ENCODE measurements around the gene ZNF362.
"Not testable (repeated sequence)": the region's sequence is repeated elsewhere in the genome, so short reads cannot be mapped to it uniquely, and the experiment has no call there.

The ZNF362 gene

DNA sequence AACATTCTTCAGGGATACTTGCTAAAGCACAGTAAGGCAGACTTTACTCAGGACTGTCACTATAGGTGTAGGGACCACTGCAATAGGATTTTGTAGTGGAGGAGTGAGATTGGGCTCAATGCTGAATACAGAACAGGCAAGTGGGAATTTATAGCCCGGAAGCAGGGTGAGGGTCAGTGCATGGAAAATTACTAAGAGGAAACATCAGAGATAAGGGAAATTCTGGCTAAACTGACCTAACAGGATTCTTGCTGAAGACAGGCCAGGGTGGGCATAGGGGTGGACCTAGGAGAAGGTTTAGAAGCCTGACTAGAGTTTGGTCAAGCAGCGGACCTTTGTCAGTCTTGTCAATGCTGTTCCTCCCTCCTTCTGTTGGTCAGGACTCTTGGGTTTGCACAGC, 20.8 kb upstream of the ZNF362 start:
- no peak overlapping the region for H3K4me3 ChIP-seq (ENCODE audit: low read depth, low read length)
- TF ChIP-seq, protein P1, sequence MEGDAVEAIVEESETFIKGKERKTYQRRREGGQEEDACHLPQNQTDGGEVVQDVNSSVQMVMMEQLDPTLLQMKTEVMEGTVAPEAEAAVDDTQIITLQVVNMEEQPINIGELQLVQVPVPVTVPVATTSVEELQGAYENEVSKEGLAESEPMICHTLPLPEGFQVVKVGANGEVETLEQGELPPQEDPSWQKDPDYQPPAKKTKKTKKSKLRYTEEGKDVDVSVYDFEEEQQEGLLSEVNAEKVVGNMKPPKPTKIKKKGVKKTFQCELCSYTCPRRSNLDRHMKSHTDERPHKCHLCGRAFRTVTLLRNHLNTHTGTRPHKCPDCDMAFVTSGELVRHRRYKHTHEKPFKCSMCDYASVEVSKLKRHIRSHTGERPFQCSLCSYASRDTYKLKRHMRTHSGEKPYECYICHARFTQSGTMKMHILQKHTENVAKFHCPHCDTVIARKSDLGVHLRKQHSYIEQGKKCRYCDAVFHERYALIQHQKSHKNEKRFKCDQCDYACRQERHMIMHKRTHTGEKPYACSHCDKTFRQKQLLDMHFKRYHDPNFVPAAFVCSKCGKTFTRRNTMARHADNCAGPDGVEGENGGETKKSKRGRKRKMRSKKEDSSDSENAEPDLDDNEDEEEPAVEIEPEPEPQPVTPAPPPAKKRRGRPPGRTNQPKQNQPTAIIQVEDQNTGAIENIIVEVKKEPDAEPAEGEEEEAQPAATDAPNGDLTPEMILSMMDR (IDR thresholded peaks at IDR 0.05; ENCODE audit: low read depth, low read length) = no peak

DNA sequence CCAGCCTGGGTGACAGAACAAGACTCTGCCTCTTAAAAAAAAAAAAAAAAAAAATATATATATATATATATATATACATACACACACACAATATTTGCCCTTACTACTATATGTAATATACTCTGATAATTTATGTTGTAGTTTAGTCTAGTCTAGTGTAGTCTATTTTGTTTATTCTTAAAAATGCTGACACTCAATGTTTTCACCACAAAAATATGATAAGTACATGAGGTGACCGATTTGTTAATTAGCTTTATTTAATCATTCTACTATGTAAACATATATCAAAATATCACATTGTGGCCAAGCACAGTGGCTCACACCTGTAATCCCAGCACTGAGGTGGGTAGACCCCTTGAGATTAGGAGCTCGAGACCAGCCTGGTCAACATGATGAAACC, 19.8 kb upstream of the ZNF362 start:
- TF ChIP-seq, protein P1 (IDR thresholded peaks at IDR 0.05; ENCODE audit: low read depth, low read length) = no peak
- H3K4me3 ChIP-seq (ENCODE audit: low read depth, low read length) = no peak overlapping the region

DNA sequence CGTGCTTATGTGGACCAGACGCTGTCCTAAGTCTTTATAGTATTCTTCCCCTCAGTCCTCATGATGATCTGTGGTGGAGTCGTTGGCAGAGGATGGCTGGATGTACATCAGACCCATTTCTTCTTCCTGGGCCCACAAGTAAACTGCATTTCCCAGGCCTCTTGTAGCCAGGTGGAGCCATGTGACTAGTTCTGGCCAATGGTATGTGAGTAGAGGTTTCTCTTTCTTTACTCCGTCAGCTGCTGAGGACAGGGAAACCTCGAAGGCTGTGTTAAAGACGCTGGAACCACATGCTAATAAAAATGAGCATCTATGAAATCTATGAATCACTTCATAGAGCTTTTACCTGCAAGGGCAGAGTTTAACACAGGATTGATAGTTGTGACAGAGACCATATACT, 18.7 kb upstream of the ZNF362 start:
- TF ChIP-seq, protein P1 (IDR thresholded peaks at IDR 0.05; ENCODE audit: low read depth, low read length) = no peak
- no peak overlapping the region for H3K4me3 ChIP-seq (ENCODE audit: low read depth, low read length)

DNA sequence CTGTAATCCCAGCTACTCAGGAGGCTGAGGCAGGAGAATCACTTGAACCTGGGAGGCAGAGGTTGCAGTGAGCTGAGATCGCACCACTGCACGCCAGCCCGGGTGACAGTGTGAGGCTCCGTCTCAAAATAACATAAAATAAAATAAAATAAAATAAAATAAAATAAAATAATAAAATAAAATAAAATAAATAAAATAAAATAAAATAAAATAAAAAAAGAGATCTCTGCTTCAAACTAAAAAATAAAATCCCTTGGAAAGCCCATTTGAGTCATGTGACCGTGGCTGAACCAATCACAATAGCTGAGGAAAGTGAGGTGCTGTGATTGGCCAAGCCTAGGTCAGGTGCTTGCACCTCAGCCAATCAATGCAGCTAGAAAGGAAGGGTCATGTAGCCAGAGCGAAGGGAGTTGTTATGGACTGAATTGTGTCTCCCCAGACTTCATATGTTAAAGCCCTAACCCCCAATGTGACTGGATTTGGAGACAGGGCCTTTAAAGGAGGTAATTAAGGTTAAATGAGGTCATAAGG, 18.0 kb upstream of the ZNF362 start:
- H3K4me3 ChIP-seq (ENCODE audit: low read depth, low read length) = not testable (repeated sequence)

DNA sequence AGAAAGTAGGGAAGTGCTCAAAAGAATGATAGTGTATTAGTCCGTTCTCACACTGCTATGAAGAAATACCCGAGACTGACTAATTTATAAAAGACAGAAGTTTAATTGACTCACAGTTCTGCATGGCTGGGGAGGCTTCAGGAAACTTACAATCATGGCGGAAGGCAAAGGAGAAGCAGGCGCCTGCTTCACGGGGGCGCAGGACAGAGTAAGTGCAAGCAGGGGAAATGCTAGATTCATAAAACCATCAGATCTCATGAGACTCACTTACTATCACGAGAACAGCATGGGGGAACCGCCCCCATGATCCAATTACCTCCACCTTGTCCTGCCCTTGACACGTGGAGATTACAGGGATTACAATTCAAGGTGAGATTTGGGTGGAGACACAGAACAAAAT, 16.9 kb upstream of the ZNF362 start:
- not testable (repeated sequence) for H3K4me3 ChIP-seq (ENCODE audit: low read depth, low read length)

DNA sequence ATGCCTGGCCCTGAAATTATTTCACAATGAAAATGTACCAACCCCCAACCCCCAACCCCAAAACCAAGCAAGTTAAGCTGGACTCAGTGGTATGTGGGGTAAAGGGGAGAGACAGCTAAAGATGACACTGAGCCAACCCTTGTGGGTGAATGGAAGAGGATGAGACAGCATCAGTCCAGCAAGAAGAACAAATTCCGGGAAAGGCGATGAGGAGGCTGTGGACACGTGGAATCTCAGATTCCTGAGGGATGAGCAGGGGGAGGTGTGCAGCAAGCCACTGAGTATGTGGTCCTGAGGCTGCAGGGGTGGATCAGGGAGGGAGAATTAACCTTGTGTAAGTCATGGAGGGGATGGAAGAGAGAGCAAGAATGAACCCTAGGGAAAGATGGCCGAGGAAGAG, 14.4 kb upstream of the ZNF362 start:
- TF ChIP-seq, protein P1 (IDR thresholded peaks at IDR 0.05; ENCODE audit: low read depth, low read length) = no peak
- no peak overlapping the region for H3K4me3 ChIP-seq (ENCODE audit: low read depth, low read length)

DNA sequence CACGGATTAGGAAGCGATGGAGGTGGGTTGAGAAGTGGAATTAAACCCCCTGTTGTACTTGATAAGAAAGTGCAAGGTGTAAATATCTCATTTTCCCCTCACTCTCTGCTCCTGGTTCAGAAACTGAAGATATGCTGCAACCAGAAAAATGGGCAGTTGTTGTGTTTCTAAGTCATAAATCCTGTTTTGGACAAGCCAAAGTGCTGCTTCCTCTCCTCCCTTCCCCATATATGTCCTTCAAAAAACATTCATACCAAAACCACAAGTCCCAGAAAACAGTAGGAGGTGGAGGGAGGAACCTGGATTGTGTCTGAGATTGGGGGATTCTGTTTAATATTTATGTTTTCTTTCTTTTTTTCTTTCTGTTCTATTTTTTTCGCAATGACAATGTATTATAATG, 13.6 kb upstream of the ZNF362 start:
- H3K4me3 ChIP-seq (ENCODE audit: low read depth, low read length) = no peak overlapping the region
- TF ChIP-seq, protein P1 (IDR thresholded peaks at IDR 0.05; ENCODE audit: low read depth, low read length) = no peak

DNA sequence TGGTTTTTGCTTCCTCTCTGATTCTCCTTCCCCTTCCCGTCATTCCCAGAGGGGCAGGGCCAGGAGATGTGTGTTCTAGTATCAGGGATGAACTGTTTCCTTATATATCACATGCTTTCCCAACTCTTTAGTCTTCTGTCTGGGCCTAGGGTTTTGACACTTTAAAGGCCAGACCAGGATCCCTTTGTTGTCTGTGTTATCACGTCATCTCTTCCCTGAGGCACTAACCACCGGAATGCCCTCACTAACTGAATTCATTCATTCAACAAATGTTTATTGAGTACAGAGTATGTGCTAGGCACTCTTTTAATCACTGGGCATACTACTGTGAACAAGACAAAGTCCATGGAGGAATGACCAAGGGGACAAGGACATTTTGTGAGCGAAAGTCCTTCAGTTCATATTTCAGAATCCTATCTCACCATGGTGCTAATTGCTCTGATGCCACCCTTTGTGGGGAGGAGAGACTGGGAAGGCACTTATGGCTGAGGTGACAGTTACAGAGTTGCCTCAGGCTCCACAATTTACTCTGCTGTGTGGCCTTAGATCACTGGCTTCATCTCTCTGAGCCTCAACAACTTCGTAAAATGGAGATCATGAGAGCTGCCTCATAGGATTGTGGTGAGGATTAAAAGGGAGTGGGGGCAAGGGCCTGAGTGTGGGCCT, 12.0 kb upstream of the ZNF362 start:
- no peak overlapping the region for H3K4me3 ChIP-seq (ENCODE audit: low read depth, low read length)
- TF ChIP-seq, protein P1 (IDR thresholded peaks at IDR 0.05; ENCODE audit: low read depth, low read length) = no peak

All from WI38 (cell line).